Measurements from ENCODE around the gene TUBG2.
A peak's percentile ranks its signal among the peaks of the same experiment; 100 is the strongest.

The TUBG2 gene

DNA sequence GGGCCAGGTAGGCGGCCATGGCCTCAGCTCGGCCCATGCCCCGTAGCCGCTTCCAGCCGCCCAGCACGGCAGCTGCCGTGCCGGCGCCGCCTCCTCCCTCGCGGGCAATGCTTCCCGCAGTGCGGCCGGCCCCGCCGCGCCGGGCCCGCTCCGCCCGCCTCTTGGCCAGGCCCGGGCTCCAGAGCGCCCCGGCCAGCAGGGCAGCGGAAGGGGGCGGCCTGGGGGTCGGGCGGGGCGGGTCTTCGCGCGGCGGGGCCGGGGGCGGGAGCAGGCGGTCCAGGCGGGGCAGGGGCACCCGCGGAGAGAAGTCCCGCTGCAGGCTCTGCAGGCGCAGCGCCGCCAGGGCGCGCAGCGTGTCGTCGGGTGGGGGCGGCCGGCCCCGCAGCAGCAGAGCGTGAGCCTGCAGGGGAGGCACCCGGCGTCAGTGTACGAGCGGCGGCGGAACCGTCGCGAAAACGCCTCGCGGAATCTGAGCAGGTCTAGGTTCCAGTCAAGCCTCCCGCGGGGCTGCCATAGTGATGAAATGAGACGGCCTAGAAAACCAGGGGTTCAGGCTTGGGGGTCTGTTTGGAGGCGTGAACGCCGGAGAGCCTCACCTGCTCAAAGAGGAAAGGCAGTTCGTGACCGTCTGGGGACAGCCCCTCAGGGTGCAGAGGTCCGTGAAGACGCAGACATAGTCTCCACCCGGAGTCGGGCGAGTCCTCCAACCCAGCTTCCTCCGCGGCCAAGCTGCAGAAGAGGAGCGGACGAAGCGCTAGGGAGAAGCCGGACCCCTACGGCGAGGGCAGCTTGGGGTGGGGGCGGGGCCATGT, 11.1 kb downstream of the TUBG2 start:
- POLR2A ChIA-PET (ENCODE audit: low non-redundant PET) = interaction anchor here (0.6 kb wide), 1 partner anchor 624 kb away, joined by 3 read pairs; no protein-coding TSS in a partner anchor
- no peak for DNase-seq (ENCODE audit: low spot score)
- peak overlapping the region; percentile 99 for H3K27ac ChIP-seq
- TF ChIP-seq CTCF (conservative IDR thresholded peaks at IDR 0.05; ENCODE audit: low read depth) = no peak
- CTCF ChIA-PET = no interaction called here

GRCh38 chr17:42670789-42671657, 11.9 kb downstream of the TUBG2 start:
- CTCF ChIA-PET = interaction anchor here (1.3 kb wide), 1 partner anchor 53 kb away, joined by 4 read pairs; no protein-coding TSS in a partner anchor
- no peak for TF ChIP-seq CTCF (conservative IDR thresholded peaks at IDR 0.05; ENCODE audit: low read depth)
- DNase-seq (ENCODE audit: low spot score) = no peak
- peak overlapping the region; percentile 99 for H3K27ac ChIP-seq
- POLR2A ChIA-PET (ENCODE audit: low non-redundant PET) = interaction anchor here (0.6 to 1.1 kb wide), 2 partner anchors 12 to 625 kb away, joined by 3 to 6 read pairs; partner anchors contain the start of gene TUBG2

DNA sequence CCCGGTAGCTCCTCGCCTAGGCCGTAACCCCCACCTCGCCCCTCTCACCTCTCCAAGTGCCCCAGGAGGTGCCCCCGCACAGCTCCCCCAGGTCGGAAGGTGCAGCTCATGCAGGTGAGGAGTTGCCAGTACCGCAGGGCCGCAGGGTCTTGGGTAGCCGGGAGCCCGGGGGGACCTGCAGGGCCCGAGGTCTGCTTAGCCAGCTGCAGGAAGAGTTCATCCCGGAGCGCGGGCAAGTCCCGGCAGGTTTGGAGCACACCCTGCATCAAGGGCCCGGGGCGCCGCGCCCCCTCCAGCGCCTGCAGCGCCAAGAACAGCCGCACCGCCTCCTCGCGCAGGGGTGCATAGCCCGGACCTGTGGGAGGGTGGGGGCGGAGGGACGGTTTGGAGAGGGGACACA, 13.0 kb downstream of the TUBG2 start:
- peak; percentile 55 for DNase-seq (ENCODE audit: low spot score)
- ChIA-PET POLR2A (ENCODE audit: low non-redundant PET) (interaction anchor here (1.1 kb wide), 1 partner anchor 13 kb away, joined by 6 read pairs; the partner anchor contains the start of gene TUBG2), CTCF (interaction anchor here (0.6 to 5.7 kb wide), 4 partner anchors 11 to 188 kb away, joined by 3 to 22 read pairs (median 8); no protein-coding TSS in a partner anchor)
- TF ChIP-seq CTCF (conservative IDR thresholded peaks at IDR 0.05; ENCODE audit: low read depth) = no peak
- H3K27ac ChIP-seq = peak overlapping the region; percentile 99

DNA sequence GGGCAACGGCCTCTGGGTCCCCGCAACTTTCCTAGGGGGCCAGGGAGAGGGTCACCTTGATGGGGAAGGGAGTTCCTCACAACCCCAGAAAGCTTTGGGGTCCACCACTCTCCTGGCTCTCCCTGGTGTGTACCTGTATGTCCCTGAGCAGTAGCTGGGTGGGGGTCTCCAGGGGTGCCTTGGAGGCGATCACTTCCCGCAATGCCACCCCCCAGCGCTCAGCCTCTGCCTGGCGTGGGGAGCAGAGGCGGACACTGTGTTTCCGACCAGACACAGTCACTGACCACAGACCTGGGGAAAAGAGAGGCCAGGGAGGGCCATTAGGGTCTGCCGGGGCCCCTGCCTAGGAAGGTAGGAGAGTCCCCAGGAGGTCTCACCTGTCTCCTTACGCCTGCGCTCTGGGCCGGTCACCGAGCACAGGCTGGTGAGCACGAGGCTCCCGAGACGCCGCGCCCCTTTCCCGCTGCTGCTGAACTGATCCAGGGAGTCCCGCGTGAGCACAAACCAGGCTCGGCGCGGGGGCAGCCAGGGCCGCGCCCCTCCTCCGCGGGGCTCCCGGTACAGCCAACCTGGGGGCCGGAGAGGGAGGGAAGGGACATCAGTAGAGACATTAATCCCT, 14.3 kb downstream of the TUBG2 start:
- no peak for DNase-seq (ENCODE audit: low spot score)
- CTCF ChIA-PET = interaction anchor here (0.8 to 5.7 kb wide), 5 partner anchors 10 to 95 kb away, joined by 3 to 22 read pairs (median 8); no protein-coding TSS in a partner anchor
- H3K27ac ChIP-seq = peak overlapping the region; percentile 99
- no peak for TF ChIP-seq CTCF (conservative IDR thresholded peaks at IDR 0.05; ENCODE audit: low read depth)
- POLR2A ChIA-PET (ENCODE audit: low non-redundant PET) = no interaction called here

- ChIA-PET POLR2A (ENCODE audit: low non-redundant PET) (interaction anchor here (0.8 kb wide), 1 partner anchor 10 kb away, joined by 3 read pairs; no protein-coding TSS in a partner anchor), CTCF (interaction anchor here (0.8 to 5.7 kb wide), 6 partner anchors 9 to 96 kb away, joined by 3 to 22 read pairs (median 7); no protein-coding TSS in a partner anchor)
- peak; percentile 54 for TF ChIP-seq CTCF (conservative IDR thresholded peaks at IDR 0.05; ENCODE audit: low read depth)
- peak overlapping the region; percentile 99 for H3K27ac ChIP-seq
- peak; percentile 52 for DNase-seq (ENCODE audit: low spot score)
These were observed 15.0 kb downstream of the TUBG2 start for GRCh38 chr17:42673885-42674754.
